Skeletal muscle cell (primary cell): ENCODE data around the gene NNAT.

Experiments used
- DNase-seq: peaks from one replicate; pipeline ENCODE4 v3.0.0-alpha.2; 2010; ENCODE audit warnings: low read depth
- H3K4me3 ChIP-seq: 2 replicates; pipeline ENCODE4 v1.5.1; 2011; ENCODE audit warnings: low read depth, mild to moderate bottlenecking, control low read depth, low read length, moderate library complexity

The NNAT gene

GRCh38 chr20:37522260-37523011 is 1.4 kb downstream of the NNAT start:
- DNase-seq, result no peak
- peak overlapping the region; percentile 51 for H3K4me3 ChIP-seq

- peak overlapping the region; percentile 7 for H3K4me3 ChIP-seq
- DNase-seq, result no peak
Observed at GRCh38 chr20:37523012-37523391, 2.0 kb downstream of the NNAT start.

- peak overlapping the region; percentile 1 for H3K4me3 ChIP-seq
- DNase-seq, result peak; percentile 61
Observed at GRCh38 chr20:37523911-37524700, 3.1 kb downstream of the NNAT start.

- no peak for DNase-seq
- H3K4me3 ChIP-seq, result peak overlapping the region; percentile 9
Observed at GRCh38 chr20:37524859-37525708, 4.0 kb downstream of the NNAT start.

GRCh38 chr20:37525810-37526209 is 4.8 kb downstream of the NNAT start:
- DNase-seq, result no peak
- peak overlapping the region; percentile 86 for H3K4me3 ChIP-seq

GRCh38 chr20:37526238-37526838 is 5.3 kb downstream of the NNAT start:
- no peak for DNase-seq
- peak overlapping the region; percentile 86 for H3K4me3 ChIP-seq

DNA sequence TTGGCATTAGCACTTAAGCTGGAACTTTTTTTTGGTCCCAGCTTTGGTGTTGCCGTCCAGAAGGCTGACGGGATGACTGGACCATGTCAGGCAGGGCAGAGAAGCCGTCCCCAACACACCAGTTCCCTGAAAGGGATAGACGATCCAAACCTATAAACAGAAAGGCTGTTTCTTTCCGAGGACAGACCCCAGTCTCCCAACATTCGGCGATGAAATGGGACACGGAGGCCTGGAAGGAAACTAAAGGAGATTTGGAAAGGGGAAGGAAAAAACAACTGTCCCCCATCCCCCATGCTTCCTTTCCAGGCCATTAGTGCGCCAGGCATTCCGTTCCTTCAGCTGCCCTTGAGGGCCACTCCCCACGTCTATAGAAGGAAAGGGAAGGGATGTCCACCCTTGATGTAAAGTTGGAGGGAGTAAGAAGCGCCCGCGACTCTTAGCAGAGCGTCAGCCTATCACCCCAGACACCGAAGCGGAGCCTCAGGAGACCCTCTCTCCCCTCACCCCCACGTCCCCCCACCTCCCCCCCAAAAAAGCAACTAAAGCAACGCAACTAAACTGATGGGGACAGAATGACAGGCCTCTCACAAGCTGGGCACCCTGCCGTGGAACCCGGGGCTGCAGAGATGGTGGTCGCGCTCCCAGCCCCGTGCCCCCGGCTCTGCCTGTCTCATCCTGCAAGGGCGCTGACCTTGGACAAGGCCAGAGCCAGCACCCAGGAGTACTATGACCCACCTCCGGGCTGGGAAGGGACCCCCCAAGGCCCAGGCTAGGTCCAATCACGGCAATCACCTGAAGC is 6.0 kb downstream of the NNAT start:
- peak overlapping the region; percentile 86 for H3K4me3 ChIP-seq
- no peak for DNase-seq

DNA sequence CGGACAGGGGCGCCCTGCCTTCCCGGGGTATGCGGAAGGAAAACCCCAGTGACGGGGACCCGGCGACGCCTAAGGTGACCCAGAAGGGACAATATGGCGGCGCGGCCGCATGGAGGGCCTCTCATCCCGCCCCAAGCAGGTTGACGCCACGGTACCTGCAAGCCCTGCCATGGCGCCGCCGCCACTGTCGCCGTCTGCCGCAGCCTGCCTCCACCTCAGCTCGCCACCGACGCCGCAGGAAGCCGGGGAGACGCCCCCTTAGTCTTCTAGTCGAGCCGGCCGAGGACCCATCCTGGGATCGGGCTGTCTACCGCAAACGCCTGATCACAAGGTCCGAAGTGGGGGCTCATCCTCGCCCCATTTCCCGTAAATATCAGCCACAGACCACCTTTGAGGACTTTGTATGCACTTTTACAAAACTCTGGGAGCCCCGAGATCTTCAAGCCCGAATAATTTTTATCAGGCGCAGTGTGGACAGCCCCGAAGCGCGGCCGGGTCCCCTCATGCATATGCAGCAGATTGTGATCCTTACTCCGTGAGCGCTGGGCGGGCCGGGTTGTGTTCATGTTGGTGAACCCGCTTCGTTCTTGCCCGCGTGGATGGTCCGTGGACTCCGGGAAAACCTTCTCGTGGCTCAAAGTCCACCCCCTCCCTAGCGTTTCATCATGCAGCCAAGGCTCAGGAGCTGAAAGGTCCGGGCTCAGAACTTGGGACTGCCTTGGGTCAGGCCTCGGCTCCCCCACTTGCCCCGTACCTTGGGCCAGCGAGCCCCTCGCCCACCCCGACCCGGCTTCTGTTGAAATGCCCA is 6.8 kb downstream of the NNAT start, which contains the start of gene BLCAP:
Gene BLCAP, minus strand, starts transcription at position 239 of the 808 bp plus-strand sequence. CDS start 8,702 bp downstream, outside the sequence.
- H3K4me3 ChIP-seq, result peak within 1 kb of the TSS; percentile 86
- no peak for DNase-seq

GRCh38 chr20:37528446-37529213 is 7.6 kb downstream of the NNAT start:
- peak overlapping the region; percentile 86 for H3K4me3 ChIP-seq
- no peak for DNase-seq

- DNase-seq, result no peak
- H3K4me3 ChIP-seq, result no peak overlapping the region
Observed at GRCh38 chr20:37529214-37529967, 8.3 kb downstream of the NNAT start.

GRCh38 chr20:37529968-37530600 is 9.0 kb downstream of the NNAT start:
- no peak for DNase-seq
- no peak overlapping the region for H3K4me3 ChIP-seq

DNA sequence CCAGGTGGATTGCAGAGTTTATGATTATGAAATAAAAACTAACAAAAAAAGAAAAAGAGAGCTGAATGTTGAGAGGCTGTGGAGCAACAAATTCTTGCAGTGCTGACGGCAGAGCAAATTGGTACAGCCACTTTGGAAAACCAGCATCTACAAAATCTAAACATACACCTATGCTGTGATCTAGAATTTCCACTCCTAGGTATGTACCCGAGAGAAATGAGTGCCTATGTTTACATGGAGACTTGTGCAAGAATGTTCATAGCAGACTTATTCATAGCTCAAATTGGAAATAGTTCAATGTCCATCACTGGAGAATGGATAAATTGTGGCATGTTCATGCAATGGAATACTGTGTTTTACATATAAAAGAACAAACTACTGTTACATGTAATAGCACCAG is 9.6 kb downstream of the NNAT start:
- no peak for DNase-seq
- no peak overlapping the region for H3K4me3 ChIP-seq

GRCh38 chr20:37531856-37532255 is 10.8 kb downstream of the NNAT start:
- H3K4me3 ChIP-seq, result no peak overlapping the region
- DNase-seq, result no peak

DNA sequence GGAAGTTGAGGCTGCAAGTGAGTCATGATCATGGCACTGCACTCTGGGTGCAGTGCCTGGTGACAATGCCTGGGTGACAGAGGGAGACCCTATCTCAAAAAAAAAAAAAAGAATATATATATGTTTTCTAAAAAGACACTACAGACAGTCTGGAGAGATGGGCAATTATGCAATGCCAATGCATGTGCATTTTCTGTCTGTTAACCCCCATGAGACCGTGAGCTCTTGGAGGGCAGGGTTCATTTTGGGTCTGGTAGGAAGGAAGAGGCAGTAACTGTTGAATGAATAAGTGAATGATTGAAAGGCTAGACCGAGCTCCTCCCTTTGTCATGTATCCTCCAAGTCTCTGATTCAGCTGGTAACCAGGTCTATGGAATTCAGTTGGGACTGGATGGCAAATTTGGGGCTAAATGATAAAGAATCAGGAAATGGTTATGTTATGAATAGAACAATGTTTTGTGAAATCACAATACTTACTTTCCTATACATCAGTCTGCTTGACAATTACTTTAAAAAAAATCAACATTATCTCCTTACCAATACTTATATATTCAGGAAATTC is 12.2 kb downstream of the NNAT start:
- H3K4me3 ChIP-seq, result no peak overlapping the region
- no peak for DNase-seq

DNA sequence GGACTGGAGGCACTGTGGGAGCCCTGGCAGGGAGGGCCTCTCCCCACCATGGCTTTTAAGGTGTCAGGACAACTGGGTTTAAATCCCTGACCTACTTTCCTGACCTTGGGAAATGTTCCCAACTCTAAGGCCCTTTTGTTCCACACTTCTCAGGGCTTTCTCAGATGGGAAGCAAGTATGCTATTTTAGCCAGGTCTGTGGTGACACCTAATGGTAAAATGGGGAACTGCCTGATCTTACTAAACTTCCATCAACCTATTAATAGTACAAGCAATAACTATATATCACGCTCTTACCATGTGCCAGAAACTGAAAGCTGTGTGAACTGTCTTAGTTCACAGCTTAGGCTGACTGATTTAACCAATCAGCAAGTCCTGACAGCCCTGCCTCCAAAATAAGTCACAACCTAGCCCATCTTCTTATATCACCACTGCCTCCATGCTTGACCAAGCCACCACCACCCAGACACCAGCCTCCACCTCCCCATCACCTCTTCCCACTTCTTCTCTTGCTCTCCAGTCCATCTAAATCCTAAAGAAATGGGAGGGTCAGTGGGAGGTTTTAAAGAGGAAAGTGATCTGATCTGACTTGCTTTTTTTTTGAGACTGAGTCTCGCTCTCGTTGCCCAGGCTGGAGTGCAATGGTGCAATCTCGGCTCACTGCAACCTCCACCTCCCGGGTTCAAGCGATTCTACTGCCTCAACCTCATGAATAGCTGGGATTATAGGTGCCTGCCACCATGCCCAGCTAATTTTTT is 13.5 kb downstream of the NNAT start:
- DNase-seq, result no peak
- H3K4me3 ChIP-seq, result no peak overlapping the region
